SK-N-MC (cell line): ENCODE measurements around the gene DPH7.

Experiments used
- EZH2 ChIP-seq: fragments of 200-600 bp; sonication (generic); IDR thresholded peaks from one replicate; pipeline ENCODE4 v1.6.1; 2017; ENCODE audit warnings: antibody characterized with exemption
- FOXP2 ChIP-seq: optimal IDR thresholded peaks from 2 replicates; pipeline ENCODE3; 2011; ENCODE audit warnings: mild to moderate bottlenecking, moderate library complexity; ENCODE audit not compliant: insufficient read depth; ENCODE audit errors: extremely low read length, control extremely low read depth
- POLR2AphosphoS5 ChIP-seq: IDR thresholded peaks from 2 replicates; pipeline ENCODE4 v1.6.1; 2012; ENCODE audit warnings: mild to moderate bottlenecking, low read depth, low read length, borderline replicate concordance

DNA sequence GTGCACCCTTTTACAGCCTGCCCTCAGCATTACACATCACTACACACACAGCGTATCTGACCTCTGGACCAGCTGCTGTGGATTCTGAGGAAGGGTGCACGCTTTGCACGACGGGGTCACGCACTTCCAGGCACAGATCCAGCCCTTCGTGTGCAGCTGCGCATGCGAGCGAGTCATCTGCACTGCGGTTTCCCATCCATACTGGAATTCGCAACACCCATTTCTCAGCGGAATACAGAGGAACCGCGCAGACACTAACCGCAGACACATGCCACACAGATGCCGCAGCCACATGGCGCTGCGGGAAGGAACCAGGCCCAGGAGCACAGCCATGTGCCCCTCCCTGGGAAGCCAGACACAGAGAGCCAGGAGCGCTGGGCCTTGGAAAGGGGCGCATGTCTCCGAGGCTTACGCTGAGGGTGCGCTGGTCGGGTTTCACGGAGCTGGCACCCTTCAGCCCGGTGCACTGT, 72.0 kb downstream of the DPH7 start:
- no peak for TF ChIP-seq POLR2AphosphoS5
- no peak for TF ChIP-seq EZH2
- no peak for TF ChIP-seq FOXP2
